IMR-90 (cell line): ENCODE results near the gene FERD3L. TPM values are rescaled to one million over a fixed set of nuclear protein-coding genes. Genes with fewer than 3 reads are reported as not detected.

Source experiments
- ATAC-seq: fragments of 200-7000 bp; cut with Tn5 transposase; 2 replicates; pipeline ENCODE4 v1.9.1; 2020; ENCODE audit warnings: low read depth, mild to moderate bottlenecking, moderate library complexity
- BruUV-seq: library from RNA; stranded (reverse); fragments of 400-500 nt; replicated peaks from 2 replicates; lab custom pipeline; 2021; lab: Mats Ljungman, UMichigan
- CTCF ChIA-PET: fragments of 300-600 bp; formaldehyde crosslinking; extraction: SDS; loops from one replicate; lab custom pipeline; 2021; ENCODE audit warnings: antibody characterized with exemption; lab: Yijun Ruan, JAX
- POLR2A ChIA-PET: fragments of 300-600 bp; sonication (Branson Sonifier 250); formaldehyde crosslinking; loops from one replicate; lab custom pipeline; 2022; ENCODE audit warnings: antibody characterized with exemption; ENCODE audit not compliant: unreplicated experiment; lab: Charles Lee
- DNase-seq: peaks from one replicate; pipeline ENCODE4 v3.0.0; 2013
- H2AFZ ChIP-seq: replicated peaks from 2 replicates; pipeline ENCODE3; 2013; ENCODE audit warnings: low read length, mild to moderate bottlenecking; ENCODE audit not compliant: poor library complexity
- H2AK5ac ChIP-seq: 2 replicates; pipeline ENCODE4 v1.6.1; 2013; ENCODE audit warnings: low read depth, low read length, inconsistent platforms
- H2AK9ac ChIP-seq: replicated peaks from 2 replicates; pipeline ENCODE3; 2013; ENCODE audit warnings: mild to moderate bottlenecking, low read depth, low read length, moderate library complexity; ENCODE audit not compliant: poor library complexity
- H2BK120ac ChIP-seq: 2 replicates; pipeline ENCODE4 v1.6.1; 2013; ENCODE audit warnings: low read depth, low read length, inconsistent platforms
- H2BK15ac ChIP-seq: 3 replicates; pipeline ENCODE4 v1.6.1; 2013; ENCODE audit warnings: low read depth, low read length, inconsistent platforms
- H2BK20ac ChIP-seq: 2 replicates; pipeline ENCODE4 v1.6.1; 2013; ENCODE audit warnings: low read depth, mild to moderate bottlenecking, inconsistent platforms, low read length, moderate library complexity
- H2BK5ac ChIP-seq: 2 replicates; pipeline ENCODE4 v1.6.1; 2013; ENCODE audit warnings: mild to moderate bottlenecking, low read depth, low read length, inconsistent platforms; ENCODE audit not compliant: poor library complexity, severe bottlenecking
- H3K14ac ChIP-seq: replicated peaks from 2 replicates; pipeline ENCODE4 v1.6.1; 2013; ENCODE audit warnings: low read depth, low read length, inconsistent platforms
- H3K18ac ChIP-seq: 2 replicates; pipeline ENCODE4 v1.6.1; 2013; ENCODE audit warnings: low read depth, low read length, control low read depth
- H3K23ac ChIP-seq: 2 replicates; pipeline ENCODE4 v1.6.1; 2013; ENCODE audit warnings: low read depth, low read length, inconsistent platforms
- H3K27ac ChIP-seq: 2 replicates; pipeline ENCODE4 v1.5.1; 2013; ENCODE audit warnings: mild to moderate bottlenecking, control low read depth, low read length; ENCODE audit not compliant: insufficient read depth
- H3K27me3 ChIP-seq: 2 replicates; pipeline ENCODE4 v1.6.1; 2013; ENCODE audit warnings: low read length; ENCODE audit not compliant: control insufficient read depth, insufficient read depth
- H3K36me3 ChIP-seq: 2 replicates; pipeline ENCODE4 v1.6.1; 2013; ENCODE audit warnings: low read length, mixed read lengths; ENCODE audit not compliant: control insufficient read depth, insufficient read depth
- H3K4ac ChIP-seq: 2 replicates; pipeline ENCODE4 v1.6.1; 2013; ENCODE audit warnings: low read depth, low read length, inconsistent platforms
- H3K4me1 ChIP-seq: 2 replicates; pipeline ENCODE4 v1.6.1; 2013; ENCODE audit warnings: low read length, mixed read lengths; ENCODE audit not compliant: control insufficient read depth, insufficient read depth
- H3K4me2 ChIP-seq: 2 replicates; pipeline ENCODE4 v1.6.1; 2013; ENCODE audit warnings: low read depth, mild to moderate bottlenecking, control low read depth, low read length, moderate library complexity
- H3K4me3 ChIP-seq: 2 replicates; pipeline ENCODE4 v1.5.1; 2013; ENCODE audit warnings: low read depth, mild to moderate bottlenecking, control low read depth, low read length, moderate library complexity; ENCODE audit not compliant: insufficient read depth
- H3K56ac ChIP-seq: 2 replicates; pipeline ENCODE4 v1.6.1; 2013; ENCODE audit warnings: low read length, inconsistent platforms; ENCODE audit not compliant: insufficient read depth; ENCODE audit errors: extremely low read depth
- H3K79me1 ChIP-seq, 2 experiments: 2 replicates each; pipeline ENCODE4 v1.6.1; 2013; ENCODE audit warnings: low read length in 2 of 2, inconsistent platforms in 1 of 2, low read depth in 1 of 2
- H3K9ac ChIP-seq: 2 replicates; pipeline ENCODE4 v1.6.1; 2013; ENCODE audit warnings: low read depth, low read length, control low read depth
- H3K9me1 ChIP-seq: 2 replicates; pipeline ENCODE4 v1.6.1; 2013; ENCODE audit warnings: low read length, inconsistent platforms; ENCODE audit not compliant: insufficient read depth
- H3K9me3 ChIP-seq: 2 replicates; pipeline ENCODE4 v1.6.1; 2013; ENCODE audit warnings: low read length; ENCODE audit not compliant: control insufficient read depth, insufficient read depth
- H4K20me1 ChIP-seq: 2 replicates; pipeline ENCODE4 v1.6.1; 2013; ENCODE audit warnings: low read length, inconsistent platforms; ENCODE audit not compliant: insufficient read depth
- H4K5ac ChIP-seq: 2 replicates; pipeline ENCODE4 v1.6.1; 2013; ENCODE audit warnings: mild to moderate bottlenecking, low read depth, low read length, control low read depth
- H4K8ac ChIP-seq, 2 experiments: 2 replicates each; pipeline ENCODE4 v1.6.1; 2013; ENCODE audit warnings: low read depth in 2 of 2, low read length in 2 of 2, control low read depth in 1 of 2, inconsistent platforms in 1 of 2
- H4K91ac ChIP-seq: 2 replicates; pipeline ENCODE4 v1.6.1; 2013; ENCODE audit warnings: low read depth, low read length, inconsistent platforms; ENCODE audit not compliant: insufficient read depth
- BHLHE40 ChIP-seq: fragments of 150-350 bp; IDR thresholded peaks from 2 replicates; pipeline ENCODE4 v1.6.1; 2016; ENCODE audit warnings: mild to moderate bottlenecking, low read depth, low read length
- CEBPB ChIP-seq: IDR thresholded peaks from 2 replicates; pipeline ENCODE4 v1.6.1; 2012; ENCODE audit warnings: low read depth, low read length, improper control_type of control experiment
- CHD1 ChIP-seq: IDR thresholded peaks from 2 replicates; pipeline ENCODE4 v1.6.1; 2012; ENCODE audit warnings: low read depth, low read length, improper control_type of control experiment
- CTCF ChIP-seq: conservative IDR thresholded peaks from 2 replicates; pipeline ENCODE4 v1.5.1; 2012; ENCODE audit warnings: mild to moderate bottlenecking, low read depth, low read length, improper control_type of control experiment
- ELK1 ChIP-seq: fragments of 150-350 bp; IDR thresholded peaks from 2 replicates; pipeline ENCODE4 v1.6.1; 2016; ENCODE audit warnings: low read depth, mild to moderate bottlenecking, low read length, moderate library complexity, borderline replicate concordance
- FOS ChIP-seq: fragments of 150-350 bp; IDR thresholded peaks from 2 replicates; pipeline ENCODE4 v1.6.1; 2016; ENCODE audit warnings: low read depth, low read length
- MAFK ChIP-seq: IDR thresholded peaks from 2 replicates; pipeline ENCODE4 v1.6.1; 2012; ENCODE audit warnings: low read depth, low read length, improper control_type of control experiment
- MAZ ChIP-seq: IDR thresholded peaks from 2 replicates; pipeline ENCODE4 v1.6.1; 2012; ENCODE audit warnings: low read depth, mild to moderate bottlenecking, low read length, improper control_type of control experiment, moderate library complexity, borderline replicate concordance
- MXI1 ChIP-seq: IDR thresholded peaks from 2 replicates; pipeline ENCODE4 v1.6.1; 2012; ENCODE audit warnings: low read depth, mild to moderate bottlenecking, low read length, moderate library complexity, borderline replicate concordance
- NFE2L2 ChIP-seq: fragments of 150-350 bp; IDR thresholded peaks from 2 replicates; pipeline ENCODE4 v1.6.1; 2016; ENCODE audit warnings: low read depth, mild to moderate bottlenecking, low read length
- POLR2A ChIP-seq: IDR thresholded peaks from 2 replicates; pipeline ENCODE4 v1.6.1; 2012; ENCODE audit warnings: mild to moderate bottlenecking, low read depth, low read length
- RAD21 ChIP-seq: IDR thresholded peaks from 2 replicates; pipeline ENCODE4 v1.6.1; 2012; ENCODE audit warnings: low read length, improper control_type of control experiment
- RCOR1 ChIP-seq: IDR thresholded peaks from 2 replicates; pipeline ENCODE4 v1.6.1; 2012; ENCODE audit warnings: mild to moderate bottlenecking, low read length, improper control_type of control experiment; ENCODE audit not compliant: insufficient replicate concordance
- RFX5 ChIP-seq: IDR thresholded peaks from 2 replicates; pipeline ENCODE4 v1.8.0; 2012; ENCODE audit warnings: low read depth, mild to moderate bottlenecking, low read length, moderate library complexity
- SMC3 ChIP-seq: fragments of 150-350 bp; IDR thresholded peaks from 2 replicates; pipeline ENCODE4 v1.6.1; 2016; ENCODE audit warnings: low read depth, mild to moderate bottlenecking, antibody characterized with exemption, low read length, moderate library complexity
- USF2 ChIP-seq: fragments of 150-350 bp; IDR thresholded peaks from 2 replicates; pipeline ENCODE4 v1.6.1; 2017; ENCODE audit warnings: mild to moderate bottlenecking, antibody characterized with exemption, low read length, low read depth
- WGBS, 2 experiments: methylation state at CpG; one replicate each; pipeline versions ENCODE4 v1.1.5 to v1.1.7; 2013; ENCODE audit warnings: missing lambda C conversion rate in 2 of 2; ENCODE audit not compliant: insufficient read length in 1 of 2; ENCODE audit errors: extremely low coverage in 2 of 2; 5-methylcytosine and 5-hydroxymethylcytosine counted together
- dilution Hi-C: fragments of 300-500 bp; cut with HindIII; formaldehyde crosslinking; loops from one replicate; pipeline ENCODE4 v1.14.3; 2018; ENCODE audit warnings: low sequenced_read_pairs; ENCODE audit not compliant: unreplicated experiment
- in situ Hi-C: fragments of 300-500 bp; cut with MboI; formaldehyde crosslinking; loops from 3 replicates; pipeline ENCODE4 v1.14.3; 2019; ENCODE audit warnings: low sequenced_read_pairs, inconsistent platforms, mixed read lengths
- intact Hi-C: fragments of 100-400 bp; cut with micrococcal nuclease; formaldehyde crosslinking; loops from 2 replicates; pipeline ENCODE4 v1.10.0; 2022
- polyA plus RNA-seq, 3 experiments: library from polyadenylated mRNA; depleted of rRNA; stranded (reverse); fragments of >200 nt; gene quantifications; 2 replicates each; pipeline ENCODE4 v1.2.3, GENCODE V29; 2012; ENCODE audit warnings: low replicate concordance in 1 of 3
- total RNA-seq: library from RNA; depleted of rRNA; stranded (reverse); fragments of >200 nt; gene quantifications from 2 replicates; pipeline ENCODE4 v1.2.3, GENCODE V29; 2012

The FERD3L gene
- total and polyA plus RNA-seq, 2 of the 4 experiments (the other 2 are of a cell fraction) = not detected

GRCh38 chr7:19101472-19101871 lies 43.7 kb downstream of the FERD3L start:
- Histone ChIP-seq H2AK5ac (no peak overlapping the region), H2BK120ac (no peak overlapping the region), H3K4ac (no peak overlapping the region), H3K9me1 (no peaks in the 10 kb centered on the region), H3K56ac (no peak overlapping the region), H4K5ac (no peak overlapping the region), H3K18ac (no peak overlapping the region), H2BK20ac (no peak overlapping the region), H3K4me1 (no peaks in the 10 kb centered on the region), H2AK9ac (no peak overlapping the region), H3K79me1 (peaks cover 0 to under 1% of the 10 kb centered on the region in 2 experiments; a peak in 1 of 4 replicates), H2BK15ac (no peak overlapping the region), H3K14ac (no peak overlapping the region), H3K9ac (no peak overlapping the region), H2BK5ac (no peak overlapping the region), H4K8ac (no peak overlapping the region), H4K91ac (no peak overlapping the region), H3K9me3 (no peaks in the 10 kb centered on the region), H3K4me3 (no peak overlapping the region), H3K36me3 (no peaks in the 10 kb centered on the region), H3K23ac (no peak overlapping the region), H4K20me1 (no peaks in the 10 kb centered on the region), H3K4me2 (no peak overlapping the region; the same call in 1 of the 2 replicates), H3K27ac (no peak overlapping the region), H2AFZ (no peak overlapping the region), H3K27me3 (no peaks in the 10 kb centered on the region)
- DNase-seq = no peak
- BruUV-seq = no TSS peak
- no peak for ATAC-seq
- TF ChIP-seq FOS = no peak
- TF ChIP-seq RCOR1 = no peak
- TF ChIP-seq MAFK = no peak
- no peak for TF ChIP-seq CEBPB
- TF ChIP-seq ELK1 = no peak
- no peak for TF ChIP-seq NFE2L2
- TF ChIP-seq POLR2A = no peak
- no peak for TF ChIP-seq BHLHE40
- no peak for TF ChIP-seq SMC3
- no peak for TF ChIP-seq CTCF
- TF ChIP-seq CHD1 = no peak
- TF ChIP-seq USF2 = no peak
- TF ChIP-seq RFX5 = no peak
- no peak for TF ChIP-seq RAD21
- no peak for TF ChIP-seq MAZ
- TF ChIP-seq MXI1 = no peak
- CTCF ChIA-PET = no interaction called here
- POLR2A ChIA-PET = no interaction called here
- dilution Hi-C loops = no loop called here
- in situ Hi-C loops = loop anchor here (25.0 kb wide), 1 partner anchor 739 kb away; no protein-coding TSS in a partner anchor
- intact Hi-C loops = no loop called here
- WGBS, 2 experiments = no CpG with 5 or more reads among the region's 1 CpG
